Suppressor macrophage treated with lipopolysaccharide for 1 hour (primary cell): ENCODE results near the gene PHETA1.

ENCODE experiments used
- DNase-seq, 3 donors: peaks; one replicate each; pipeline ENCODE4 v3.0.0-alpha.2; 2020 to 2022

PHETA1 gene, protein sequence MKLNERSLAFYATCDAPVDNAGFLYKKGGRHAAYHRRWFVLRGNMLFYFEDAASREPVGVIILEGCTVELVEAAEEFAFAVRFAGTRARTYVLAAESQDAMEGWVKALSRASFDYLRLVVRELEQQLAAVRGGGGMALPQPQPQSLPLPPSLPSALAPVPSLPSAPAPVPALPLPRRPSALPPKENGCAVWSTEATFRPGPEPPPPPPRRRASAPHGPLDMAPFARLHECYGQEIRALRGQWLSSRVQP

DNA sequence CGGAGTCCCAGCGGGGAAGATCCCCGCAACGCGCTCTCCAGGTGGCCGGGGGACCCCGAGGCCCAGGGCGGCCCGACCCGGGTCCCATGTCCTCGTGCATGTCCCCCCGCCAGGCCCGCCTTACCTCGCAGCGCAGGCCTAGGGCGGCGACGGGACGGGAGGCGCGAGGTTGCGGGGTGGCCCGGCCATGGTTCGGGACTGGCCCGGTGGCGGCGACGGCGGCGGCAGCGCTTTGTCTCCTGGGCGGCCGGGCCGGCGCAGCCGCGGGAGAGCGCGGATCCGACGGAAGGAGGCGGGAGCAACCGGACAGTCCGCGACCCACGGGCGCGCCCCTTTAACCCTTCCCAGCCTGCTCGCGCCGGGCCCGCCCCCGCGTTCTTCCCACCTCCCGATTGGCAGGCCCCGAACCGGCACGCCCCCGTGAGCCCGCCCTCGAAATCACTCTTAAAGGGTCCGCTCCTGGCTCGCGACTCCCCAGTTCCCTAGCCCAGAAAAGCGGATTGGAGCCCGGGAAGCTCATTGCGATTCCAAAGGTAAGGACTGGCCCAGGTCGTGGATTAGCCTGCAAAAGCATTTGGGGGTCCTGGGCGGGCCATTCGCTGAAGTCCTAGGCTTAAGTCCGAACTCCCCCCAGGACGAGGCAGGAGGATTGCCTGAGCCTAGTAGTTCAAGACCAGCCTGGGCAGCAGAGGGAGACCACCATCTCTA, at the start of gene PHETA1:
Gene PHETA1, minus strand, starts transcription at position 308 of the 708 bp plus-strand sequence. CDS start 5,668 bp downstream, outside the sequence.
- peak; percentile 95 to 98 (median 98) for DNase-seq

DNA sequence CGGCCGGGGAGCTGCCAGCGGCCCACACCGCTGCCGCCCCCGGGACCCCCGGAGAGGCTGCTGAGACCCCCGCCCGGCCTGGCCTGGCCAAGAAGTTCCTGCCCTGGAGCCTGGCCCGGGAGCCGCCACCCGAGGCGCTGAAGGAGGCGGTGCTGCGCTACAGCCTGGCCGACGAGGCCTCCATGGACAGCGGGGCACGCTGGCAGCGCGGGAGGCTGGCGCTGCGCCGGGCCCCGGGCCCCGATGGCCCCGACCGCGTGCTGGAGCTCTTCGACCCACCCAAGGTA, 49.6 kb upstream of the PHETA1 start:
- DNase-seq = no peak

DNA sequence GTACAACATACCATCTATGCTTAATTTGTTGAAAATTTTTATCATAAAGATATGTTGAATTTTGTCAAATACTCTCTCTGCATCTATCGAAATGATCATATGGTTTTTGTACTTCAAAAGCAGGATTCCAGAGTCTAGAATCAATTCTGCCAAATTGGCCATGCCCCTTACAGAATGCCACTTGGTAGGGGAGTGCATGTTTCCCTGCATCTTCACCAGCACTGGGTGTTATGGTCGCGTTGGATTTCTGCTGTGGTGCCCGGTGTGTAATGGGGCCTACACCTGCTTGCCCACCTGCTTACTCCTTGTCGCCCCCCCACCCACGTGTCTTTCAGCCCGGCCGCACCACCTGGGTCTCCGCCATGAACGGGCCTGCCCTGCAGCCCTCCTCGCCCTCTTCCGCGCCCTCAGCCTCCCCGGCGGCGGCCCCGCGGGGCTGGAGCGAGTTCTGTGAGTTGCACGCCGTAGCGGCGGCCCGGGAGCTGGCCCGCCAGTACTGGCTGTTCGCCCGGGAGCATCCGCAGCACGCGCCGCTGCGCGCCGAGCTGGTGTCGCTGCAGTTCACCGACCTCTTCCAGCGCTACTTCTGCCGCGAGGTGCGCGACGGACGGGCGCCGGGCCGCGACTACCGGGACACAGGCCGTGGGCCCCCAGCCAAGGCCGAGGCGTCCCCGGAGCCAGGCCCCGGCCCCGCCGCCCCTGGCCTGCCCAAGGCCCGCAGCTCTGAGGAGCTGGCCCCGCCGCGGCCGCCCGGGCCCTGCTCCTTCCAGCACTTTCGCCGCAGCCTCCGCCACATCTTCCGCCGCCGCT, 49.1 kb upstream of the PHETA1 start:
- DNase-seq = no peak

DNA sequence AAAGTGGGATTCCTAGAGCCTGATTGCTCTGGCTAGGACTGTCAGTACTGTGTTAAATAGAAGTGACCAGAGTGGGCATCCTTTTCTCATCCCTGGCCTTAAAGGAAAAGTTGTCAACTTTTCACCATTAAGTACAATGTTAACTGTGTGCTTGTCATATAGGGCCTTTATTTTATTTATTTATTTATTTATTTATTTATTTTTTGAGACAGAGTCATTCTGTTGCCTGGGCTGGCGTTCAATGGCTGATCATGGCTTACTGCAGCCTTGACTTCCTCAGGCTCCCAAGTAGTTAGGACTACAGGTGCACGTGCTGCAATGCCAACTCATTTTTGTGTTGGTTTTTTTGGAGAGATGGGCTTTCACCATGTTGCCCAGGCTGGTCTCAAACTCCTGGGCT, 48.4 kb upstream of the PHETA1 start:
- no peak for DNase-seq

DNA sequence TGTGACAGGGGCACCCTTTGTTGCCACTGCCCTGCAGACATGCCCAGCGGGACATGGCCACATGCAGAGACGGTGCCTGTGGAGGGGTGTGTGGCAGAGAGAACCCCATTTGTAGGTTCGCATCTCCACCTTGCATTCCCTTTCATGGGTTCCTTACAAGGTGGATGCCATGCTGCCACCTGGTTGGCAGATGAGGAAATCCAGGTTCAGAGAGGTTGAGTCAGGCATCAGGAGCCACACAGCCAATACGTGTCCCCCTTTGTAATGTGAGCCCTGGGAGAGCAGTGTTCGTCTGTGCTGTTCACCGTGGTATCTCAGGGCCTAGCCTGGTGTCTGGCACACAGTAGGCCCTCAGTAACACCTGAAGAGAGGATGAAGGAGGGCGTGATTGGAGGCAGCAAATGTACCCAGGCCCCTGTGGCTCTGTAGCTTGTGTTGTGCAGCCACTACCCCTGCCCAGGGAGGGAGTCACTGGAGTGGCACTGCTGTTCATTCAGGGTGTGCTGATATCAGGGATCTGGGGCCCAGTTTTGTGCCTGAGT, 45.9 kb upstream of the PHETA1 start:
- no peak for DNase-seq

DNA sequence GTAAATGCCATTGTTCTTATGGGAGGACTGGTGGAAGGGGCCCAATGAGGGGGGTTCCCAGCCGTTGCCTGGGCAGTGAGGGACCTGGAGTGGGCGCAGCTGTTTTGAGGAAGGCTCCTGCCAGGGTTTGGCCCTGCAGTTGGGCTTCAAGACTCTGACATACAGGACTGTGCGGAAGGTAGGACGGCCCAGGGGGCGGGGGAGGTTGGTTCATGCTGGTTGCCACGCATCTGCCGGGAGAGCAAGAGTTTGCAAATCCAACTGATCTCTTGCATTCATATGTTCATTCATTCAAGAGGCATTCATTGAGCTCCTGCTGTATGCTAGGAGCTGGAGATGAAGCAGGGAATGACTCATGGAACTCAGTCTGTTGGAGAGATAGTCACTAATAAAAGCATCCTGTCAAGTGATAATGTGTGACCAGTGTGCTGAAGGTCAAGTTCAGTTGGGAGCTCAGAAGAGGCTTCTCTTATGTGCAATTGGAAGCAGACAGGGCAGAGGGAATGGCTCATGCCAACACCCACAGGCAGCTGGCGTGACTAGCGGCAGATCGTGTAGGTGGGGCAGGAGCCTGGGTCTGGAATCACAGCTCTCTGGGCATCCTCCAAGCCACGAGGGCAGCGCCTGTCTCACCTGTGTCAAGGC, 44.7 kb upstream of the PHETA1 start:
- DNase-seq = peak; percentile 79 to 89 (median 81)

DNA sequence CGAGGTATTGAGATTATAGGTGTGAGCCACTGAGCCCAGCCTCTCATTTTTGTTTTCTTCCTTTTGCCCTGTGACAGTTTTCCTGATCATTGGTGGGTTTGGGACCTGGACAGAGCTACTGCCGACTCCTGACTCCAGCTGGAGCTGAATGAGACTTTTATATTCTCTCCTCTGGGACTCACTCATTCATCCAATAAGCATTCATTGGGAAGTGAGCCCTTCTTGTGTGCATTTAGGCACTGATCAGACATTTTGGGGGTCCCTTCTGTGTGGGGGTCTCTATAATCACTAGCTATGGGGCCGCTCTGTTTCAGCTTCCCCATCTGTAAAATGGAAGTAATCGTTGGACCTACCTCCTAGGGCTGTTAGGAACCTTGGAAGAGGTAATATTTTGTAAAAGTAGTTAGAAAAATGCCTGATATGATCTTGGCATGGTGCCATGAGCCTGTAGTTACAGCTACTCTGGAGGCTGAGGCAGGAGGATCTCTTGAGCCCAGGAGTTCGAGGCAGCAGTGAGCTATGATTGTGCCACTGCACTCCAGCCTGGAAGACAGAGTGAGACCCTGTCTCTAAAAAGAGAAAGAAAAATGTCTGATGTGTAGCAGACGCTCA, 44.0 kb upstream of the PHETA1 start:
- DNase-seq = peak in 1 of 3 donors; percentile 32

DNA sequence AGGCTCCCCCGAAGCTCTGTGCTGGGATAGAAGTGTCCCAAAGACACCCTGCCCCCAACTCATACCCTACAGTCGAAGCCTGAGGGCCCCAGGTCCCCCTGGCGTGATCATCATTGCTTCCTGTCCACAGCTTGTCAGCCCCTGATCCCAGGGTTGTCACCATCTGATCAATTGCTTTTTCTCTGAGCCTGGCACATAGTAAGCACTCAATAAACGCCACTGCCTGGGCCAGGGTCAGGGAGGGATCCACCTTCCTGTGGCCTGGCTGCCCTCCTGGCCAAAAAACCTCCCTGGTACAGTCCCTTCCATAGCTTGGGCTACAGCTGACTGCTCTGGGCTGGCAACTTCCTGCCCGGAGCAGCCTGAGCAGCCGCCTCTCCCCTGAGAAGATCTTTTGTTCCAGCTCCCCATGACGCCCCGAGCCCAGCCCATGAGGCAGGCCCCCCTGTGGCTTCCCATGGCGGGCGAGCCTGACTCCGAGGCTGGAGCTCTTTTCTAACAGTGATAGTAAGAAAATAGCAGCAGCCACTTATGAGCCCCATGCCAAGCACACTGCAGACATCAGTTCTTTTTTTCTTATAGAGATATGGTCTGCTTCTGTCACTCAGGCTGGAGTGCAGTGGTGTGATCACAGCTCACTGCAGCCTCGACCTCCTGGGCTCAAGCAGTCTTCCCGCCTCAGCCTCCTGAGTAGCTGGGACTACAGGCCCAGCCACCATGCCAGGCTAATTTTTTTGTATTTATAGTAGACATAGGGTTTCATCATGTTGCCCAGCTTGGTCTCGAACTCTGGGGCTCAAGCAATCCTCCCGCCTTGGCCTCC, 43.3 kb upstream of the PHETA1 start:
- no peak for DNase-seq

DNA sequence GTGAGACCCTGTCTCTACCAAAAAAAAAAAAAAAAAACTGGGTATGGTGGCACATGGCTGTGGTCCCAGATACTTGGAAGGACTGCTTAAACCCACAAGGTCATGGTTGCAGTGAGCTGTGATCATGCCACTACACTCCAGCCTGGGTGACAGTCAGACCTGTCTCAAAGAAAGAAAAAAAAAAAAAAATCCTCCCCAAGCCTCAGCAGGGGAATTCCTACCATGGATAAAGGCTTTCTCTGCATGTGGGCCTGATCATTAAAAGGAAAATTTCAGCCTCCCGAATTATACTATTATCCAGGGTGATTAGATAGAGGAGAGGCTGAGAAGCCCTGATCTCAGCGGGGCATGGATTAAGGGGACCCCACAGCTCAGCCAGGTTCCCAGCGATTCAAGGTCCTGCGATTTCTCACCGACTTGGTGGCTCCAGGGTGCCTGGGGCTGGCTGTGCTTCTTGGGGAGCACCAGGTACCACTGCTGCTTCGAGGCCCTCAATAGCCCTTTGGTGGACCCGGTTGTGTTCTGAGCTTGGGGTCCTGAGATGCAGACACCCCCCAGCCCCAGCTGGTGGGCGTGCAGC, 42.4 kb upstream of the PHETA1 start:
- DNase-seq = peak in 2 of 3 donors; percentile 45 to 56

DNA sequence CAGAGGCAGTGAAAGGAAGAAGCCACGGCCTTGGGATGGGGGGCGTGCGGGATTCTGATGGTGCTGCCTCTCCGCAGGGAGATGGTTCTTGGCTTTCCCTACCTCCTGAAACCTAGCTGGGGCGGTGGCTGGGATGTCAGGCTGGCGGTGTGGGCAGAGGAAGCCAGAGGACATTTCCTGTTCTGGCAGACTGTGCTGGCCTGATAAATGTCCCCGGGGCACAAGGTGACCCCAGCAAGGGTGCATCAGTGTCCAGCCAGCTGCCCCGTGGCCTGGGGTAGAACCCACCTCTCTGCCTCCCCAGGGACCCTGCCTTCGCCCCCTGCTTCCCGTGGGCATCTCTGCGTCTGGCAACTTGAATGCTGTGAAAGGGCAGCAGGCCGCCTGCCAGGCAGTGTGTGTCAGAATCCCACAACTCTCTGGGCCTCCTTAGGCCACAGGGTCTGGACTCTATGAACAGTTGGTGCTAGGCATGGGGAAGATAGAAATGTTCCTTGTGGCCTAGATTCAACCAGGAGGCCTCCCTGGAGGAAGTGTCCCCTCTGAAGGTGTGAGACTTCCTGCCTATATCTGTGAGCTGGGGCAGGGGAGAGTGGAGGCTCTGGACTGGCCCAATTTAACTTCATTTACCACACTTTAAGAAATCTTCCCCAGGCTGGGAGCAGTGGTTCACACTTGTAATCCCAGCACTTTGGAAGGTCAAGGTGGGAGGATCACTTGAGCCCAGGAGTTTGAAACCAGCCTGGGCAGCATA, 41.7 kb upstream of the PHETA1 start:
- DNase-seq = no peak

DNA sequence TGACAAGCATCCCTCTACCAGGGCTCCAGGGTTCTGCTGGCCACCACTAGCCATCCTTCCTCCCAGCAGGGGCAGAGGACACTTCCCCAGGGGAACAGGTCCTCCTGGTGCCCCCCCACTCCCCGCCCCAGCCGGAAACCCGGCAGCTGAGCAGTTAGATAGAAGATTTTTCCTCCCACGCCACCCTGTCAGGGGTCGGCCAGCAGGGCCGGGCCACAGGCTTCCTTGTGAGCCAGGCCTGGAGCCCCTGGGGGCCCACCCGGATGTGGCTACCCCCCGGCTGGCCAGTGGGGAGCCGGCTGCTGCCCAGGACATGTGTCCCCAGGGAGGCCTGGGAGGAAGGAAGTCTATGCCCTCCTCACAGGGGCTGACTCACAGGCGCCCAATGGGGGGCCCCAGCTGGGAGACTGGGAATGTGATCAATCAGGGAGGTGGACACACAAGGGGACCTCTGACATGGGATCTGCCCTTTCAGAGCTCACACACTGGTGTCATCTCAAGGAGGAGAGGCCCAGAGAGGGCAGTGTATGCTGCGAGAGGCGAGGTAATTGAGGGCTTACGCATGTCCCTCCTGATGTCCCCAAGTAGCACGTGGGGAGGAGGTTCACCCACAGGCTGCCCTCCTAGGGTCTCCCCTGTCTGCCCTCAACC, 41.0 kb upstream of the PHETA1 start:
- DNase-seq = peak; percentile 47 to 66 (median 55)

DNA sequence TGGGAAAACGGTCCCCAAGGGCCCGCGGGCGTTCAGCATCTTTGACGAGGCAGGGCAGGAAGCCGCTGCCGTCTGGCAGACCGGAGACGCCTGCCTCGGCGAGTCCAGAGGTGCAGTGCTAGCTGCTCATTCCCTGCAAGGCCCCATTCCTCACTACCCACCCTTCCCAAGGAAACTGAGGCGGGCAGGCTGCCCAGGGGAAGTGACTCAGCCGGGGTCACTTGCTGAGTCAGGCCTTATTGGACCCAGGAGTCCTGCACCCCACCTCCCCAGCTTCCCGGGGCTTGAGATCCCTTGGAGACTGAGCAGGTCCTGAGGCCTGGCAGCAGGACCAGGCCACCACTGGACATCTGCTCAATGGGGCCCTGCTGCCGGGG, 40.5 kb upstream of the PHETA1 start:
- DNase-seq = no peak

DNA sequence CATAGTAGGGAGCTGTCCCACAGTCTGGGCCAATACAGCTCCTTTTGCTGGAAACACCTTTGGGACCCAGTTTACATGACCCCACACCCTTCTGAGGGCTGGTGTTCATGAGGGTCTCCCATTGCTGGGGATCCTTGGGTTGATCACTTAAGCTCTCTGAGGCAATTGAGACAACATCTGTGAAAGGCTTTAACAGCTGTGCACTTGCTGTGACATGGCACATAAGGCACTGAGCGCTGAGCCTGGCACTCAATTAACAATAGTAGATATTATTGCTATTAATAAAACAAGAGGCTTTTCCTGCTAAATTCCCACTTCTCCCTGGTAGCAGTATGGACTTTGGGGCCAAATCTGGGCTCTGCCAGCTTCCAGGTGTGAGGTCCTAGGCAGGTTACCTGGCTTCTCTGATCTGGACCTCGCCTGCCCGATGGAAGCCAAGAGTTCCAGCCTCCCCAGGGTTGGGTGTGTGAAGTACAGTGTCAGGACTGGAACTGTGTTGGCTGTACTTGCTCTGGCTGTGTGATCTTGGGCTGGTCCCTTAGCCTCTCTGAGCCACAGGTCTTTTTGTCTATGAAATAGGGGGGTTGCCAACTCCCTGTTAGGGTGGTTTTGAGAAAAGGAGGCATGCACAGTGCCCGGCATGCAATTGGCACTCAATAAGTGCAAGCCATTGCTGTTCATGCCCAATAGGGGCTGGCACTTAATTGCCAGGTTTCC, 39.9 kb upstream of the PHETA1 start:
- no peak for DNase-seq

DNA sequence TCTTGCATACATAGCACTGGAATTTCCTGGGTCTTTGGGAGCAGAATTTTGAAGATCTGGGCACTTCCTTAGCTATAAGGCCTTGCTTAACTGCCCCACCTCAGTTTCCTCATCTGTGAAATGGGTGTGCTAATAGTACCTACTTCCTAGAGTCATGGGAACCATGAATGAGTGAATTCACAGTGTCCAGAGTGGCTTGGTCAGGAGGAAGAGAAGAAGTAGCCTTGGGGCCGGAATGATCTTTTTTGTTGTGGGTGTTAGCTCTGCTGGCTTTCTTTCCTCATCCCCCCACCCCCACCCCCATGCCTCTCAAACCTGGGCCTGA, 39.2 kb upstream of the PHETA1 start:
- peak; percentile 79 to 82 (median 80) for DNase-seq

DNA sequence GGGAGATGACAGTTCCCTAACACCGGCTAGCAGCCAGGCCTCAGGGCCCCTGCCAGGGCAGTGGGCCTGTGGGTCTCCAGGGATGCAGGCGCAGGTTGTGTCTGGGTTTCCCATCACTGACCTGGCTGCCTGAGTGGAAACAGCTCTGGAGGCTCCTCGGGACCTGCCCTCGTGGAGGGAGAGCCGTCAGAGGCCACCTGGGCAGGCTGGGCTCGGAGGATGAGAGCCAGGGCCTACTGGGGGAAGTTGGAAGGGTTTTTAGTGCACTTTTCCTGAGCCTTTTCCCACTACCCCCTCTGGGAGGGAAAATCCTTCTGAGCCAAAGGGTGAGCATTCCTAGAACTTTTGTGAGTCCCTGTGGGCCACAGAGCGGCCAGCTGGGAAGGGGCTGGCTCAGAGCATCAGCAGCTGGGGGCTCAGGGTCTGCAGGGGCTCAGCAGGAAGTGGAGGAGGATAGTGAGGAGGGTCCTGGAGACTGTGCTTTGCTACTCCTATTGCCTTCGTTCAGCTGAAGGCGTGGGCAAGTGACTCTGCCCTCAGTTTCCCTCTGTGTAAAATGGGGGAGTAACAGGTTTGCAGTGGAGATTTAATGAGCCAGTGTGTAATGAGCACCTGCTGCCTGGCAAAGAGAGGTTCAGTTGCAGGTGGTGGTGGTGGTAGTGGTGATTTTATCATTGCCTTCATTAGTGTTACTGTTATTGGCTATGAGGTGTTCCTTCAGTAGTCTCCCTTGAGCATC, 38.7 kb upstream of the PHETA1 start:
- no peak for DNase-seq

DNA sequence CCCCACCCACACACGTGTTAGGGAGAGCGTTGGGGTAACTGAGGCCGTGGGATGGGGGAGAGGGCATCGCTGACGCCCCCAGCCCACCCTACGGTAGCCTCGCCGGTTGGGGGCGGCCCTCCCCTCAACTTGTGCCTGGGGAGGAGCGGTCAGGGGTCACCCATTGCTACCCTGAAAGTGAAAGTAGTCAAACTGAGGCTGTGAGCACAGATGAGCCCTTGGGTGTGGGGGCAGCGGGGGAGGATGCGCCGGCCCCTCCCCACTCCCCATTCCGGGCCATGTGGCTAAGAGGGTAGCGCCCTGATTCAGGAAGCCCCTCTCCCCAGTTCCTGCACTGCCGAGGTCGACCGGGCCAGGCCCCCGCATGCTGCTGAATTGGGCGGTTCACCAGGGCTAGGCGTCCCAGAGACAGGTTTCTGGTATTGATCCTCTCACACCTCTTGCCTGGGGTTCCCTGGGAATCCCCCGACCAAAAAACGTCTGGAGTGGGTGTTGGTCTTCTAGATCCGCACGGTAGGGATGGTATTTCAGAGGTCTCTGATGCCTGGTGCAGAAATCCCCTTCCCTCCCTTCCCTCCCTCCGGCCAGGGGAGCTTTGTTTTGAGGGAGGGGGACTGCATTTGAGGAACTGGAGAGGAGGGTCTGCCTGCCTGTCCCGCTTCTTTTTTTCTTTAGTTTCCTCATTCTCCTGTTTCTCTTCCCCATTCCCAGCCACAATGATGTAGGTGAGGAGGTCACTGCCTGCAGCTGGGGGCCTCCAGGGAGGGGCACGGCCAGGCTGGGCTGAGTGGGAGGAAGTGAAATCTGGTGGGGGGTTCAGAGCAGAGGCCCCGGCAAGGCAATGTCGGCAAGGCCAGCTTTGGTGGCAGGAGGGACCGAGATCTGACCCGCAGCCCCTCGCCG, 37.8 kb upstream of the PHETA1 start:
- DNase-seq = peak; percentile 60 to 83 (median 82)

DNA sequence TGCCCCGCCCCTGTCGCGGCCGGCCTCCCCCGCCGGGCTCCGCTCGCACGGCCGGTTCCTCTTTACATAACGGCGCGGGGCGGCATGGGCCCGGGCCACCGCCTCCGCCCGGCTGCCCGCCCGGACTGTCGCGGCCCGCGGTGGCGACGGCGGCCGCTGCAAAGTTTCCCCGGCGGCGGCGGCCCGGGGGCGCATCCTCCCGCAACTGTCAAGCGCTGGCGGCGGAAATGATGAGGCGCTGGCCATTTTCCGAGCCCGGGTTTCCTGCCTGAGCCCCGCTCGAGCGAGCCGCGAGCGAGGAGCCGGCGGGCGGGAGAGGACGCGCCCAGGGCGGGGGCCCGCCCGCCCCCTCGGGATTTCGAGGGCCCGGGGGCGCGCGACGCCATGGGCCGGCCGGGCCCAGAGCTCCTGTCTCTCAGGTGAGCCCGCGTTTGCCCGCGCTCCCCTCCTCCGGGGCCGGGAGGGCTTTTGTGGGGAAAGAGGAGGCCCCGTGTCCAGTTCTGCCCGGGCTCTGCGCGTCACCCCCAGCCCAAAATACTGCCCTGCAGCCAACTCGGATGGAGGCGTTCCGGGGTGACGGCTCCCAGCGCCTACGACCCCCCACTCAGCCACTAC, 37.1 kb upstream of the PHETA1 start, which contains the start of gene SH2B3:
Gene SH2B3, plus strand, starts transcription at position 65 of the 615 bp plus-strand sequence. CDS start 12,223 bp downstream, outside the sequence.
- DNase-seq = peak in 1 of 3 donors; percentile 24
